Loucy (cell line): Measurements from ENCODE around the gene SLC26A8.
"Not testable (repeated sequence)": the region's sequence is repeated elsewhere in the genome, so short reads cannot be mapped to it uniquely, and the experiment has no call there.

Experiments used
- H2AFZ ChIP-seq: fragments of 200-600 bp; sonication (generic); 2 replicates; pipeline ENCODE4 v1.6.0; 2016; ENCODE audit warnings: antibody characterized with exemption, mild to moderate bottlenecking, low read length, moderate library complexity
- H3F3A ChIP-seq: fragments of 200-600 bp; 2 replicates; pipeline ENCODE4 v1.6.0; 2016; ENCODE audit warnings: antibody characterized with exemption, low read depth, mild to moderate bottlenecking
- H3K27me3 ChIP-seq: fragments of 200-600 bp; sonication (generic); 2 replicates; pipeline ENCODE4 v1.6.1; 2014; ENCODE audit warnings: low read length, mild to moderate bottlenecking; ENCODE audit not compliant: insufficient read depth, poor library complexity, severe bottlenecking
- H3K36me3 ChIP-seq: fragments of 200-600 bp; sonication (generic); 2 replicates; pipeline ENCODE4 v1.6.1; 2016; ENCODE audit warnings: low read length; ENCODE audit not compliant: insufficient read depth
- H3K4me1 ChIP-seq: fragments of 200-600 bp; sonication (generic); 2 replicates; pipeline ENCODE4 v1.5.1; 2014; ENCODE audit warnings: low read length, mild to moderate bottlenecking; ENCODE audit not compliant: insufficient read depth, poor library complexity, severe bottlenecking
- H3K4me2 ChIP-seq: fragments of 200-600 bp; sonication (generic); 2 replicates; pipeline ENCODE4 v1.6.0; 2014; ENCODE audit warnings: antibody characterized with exemption, low read length, low read depth, mild to moderate bottlenecking; ENCODE audit not compliant: poor library complexity, severe bottlenecking
- H3K4me3 ChIP-seq: fragments of 200-600 bp; sonication (generic); 2 replicates; pipeline ENCODE4 v1.5.1; 2014; ENCODE audit warnings: low read length, mild to moderate bottlenecking, mixed read lengths; ENCODE audit not compliant: poor library complexity, severe bottlenecking
- H3K79me2 ChIP-seq: fragments of 200-600 bp; sonication (generic); 2 replicates; pipeline ENCODE4 v1.6.1; 2014; ENCODE audit warnings: low read length; ENCODE audit not compliant: insufficient read depth
- H3K9ac ChIP-seq: fragments of 200-600 bp; sonication (generic); 2 replicates; pipeline ENCODE4 v1.6.0; 2014; ENCODE audit warnings: mild to moderate bottlenecking, low read depth, low read length, moderate library complexity; ENCODE audit not compliant: poor library complexity, severe bottlenecking
- H3K9me2 ChIP-seq: fragments of 200-600 bp; sonication (generic); replicated peaks from 2 replicates; pipeline ENCODE4 v1.6.1; 2016; ENCODE audit warnings: low read depth, low read length, mixed read lengths
- H3K9me3 ChIP-seq: fragments of 200-600 bp; sonication (generic); 2 replicates; pipeline ENCODE4 v1.6.1; 2014; ENCODE audit warnings: mild to moderate bottlenecking, antibody characterized with exemption, low read length, low read depth; ENCODE audit not compliant: insufficient read depth
- H4K20me1 ChIP-seq: fragments of 200-600 bp; sonication (generic); 2 replicates; pipeline ENCODE4 v1.6.0; 2014; ENCODE audit warnings: antibody characterized with exemption, low read length, mild to moderate bottlenecking; ENCODE audit not compliant: insufficient read depth, poor library complexity, severe bottlenecking
- EZH2phosphoT487 ChIP-seq: fragments of 200-600 bp; IDR thresholded peaks from 2 replicates; pipeline ENCODE4 v1.6.1; 2018; ENCODE audit warnings: antibody characterized with exemption, mild to moderate bottlenecking, moderate library complexity, borderline replicate concordance
- TF ChIP-seq, protein P1 (sequence below): fragments of 200-600 bp; sonication (generic); conservative IDR thresholded peaks from 2 replicates; pipeline ENCODE4 v1.5.1; 2014; ENCODE audit warnings: mild to moderate bottlenecking, antibody characterized with exemption, low read length

SLC26A8 gene

DNA sequence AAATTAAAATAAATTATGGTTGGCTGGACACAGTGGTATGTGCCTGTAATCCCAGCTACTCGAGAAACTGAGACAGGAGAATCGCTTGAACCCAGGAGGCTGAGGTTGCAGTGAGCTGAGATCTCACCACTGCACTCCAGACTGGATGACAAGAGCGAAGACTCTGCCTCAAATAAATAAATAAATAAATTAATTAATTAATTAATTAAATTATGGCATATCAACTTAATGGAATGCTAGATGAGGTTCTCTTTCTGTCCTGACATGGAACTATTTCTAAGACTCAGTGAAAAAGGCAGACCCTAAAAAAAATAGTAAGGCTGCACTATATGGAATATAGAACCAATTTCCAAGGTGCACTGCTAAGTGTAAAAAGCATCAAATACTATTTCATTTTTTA, 108.4 kb downstream of the SLC26A8 start:
- Histone ChIP-seq H3K36me3 (peaks cover 25% of the 10 kb centered on the region; the same call in 1 of the 2 replicates), H4K20me1 (peaks cover 62% of the 10 kb centered on the region), H3K4me2 (peak overlapping the region; percentile 78), H3K4me1 (peaks cover 22% of the 10 kb centered on the region), H3K27me3 (no peaks in the 10 kb centered on the region), H3K79me2 (peaks cover 90% of the 10 kb centered on the region), H3K9me2 (no peaks in the 10 kb centered on the region), H3K9ac (no peak overlapping the region), H3K9me3 (peaks cover 3% of the 10 kb centered on the region; the same call in 1 of the 2 replicates), H3K4me3 (peak overlapping the region; percentile 90), H3F3A (no peaks in the 10 kb centered on the region), H2AFZ (no peak overlapping the region)
- TF ChIP-seq, protein P1, sequence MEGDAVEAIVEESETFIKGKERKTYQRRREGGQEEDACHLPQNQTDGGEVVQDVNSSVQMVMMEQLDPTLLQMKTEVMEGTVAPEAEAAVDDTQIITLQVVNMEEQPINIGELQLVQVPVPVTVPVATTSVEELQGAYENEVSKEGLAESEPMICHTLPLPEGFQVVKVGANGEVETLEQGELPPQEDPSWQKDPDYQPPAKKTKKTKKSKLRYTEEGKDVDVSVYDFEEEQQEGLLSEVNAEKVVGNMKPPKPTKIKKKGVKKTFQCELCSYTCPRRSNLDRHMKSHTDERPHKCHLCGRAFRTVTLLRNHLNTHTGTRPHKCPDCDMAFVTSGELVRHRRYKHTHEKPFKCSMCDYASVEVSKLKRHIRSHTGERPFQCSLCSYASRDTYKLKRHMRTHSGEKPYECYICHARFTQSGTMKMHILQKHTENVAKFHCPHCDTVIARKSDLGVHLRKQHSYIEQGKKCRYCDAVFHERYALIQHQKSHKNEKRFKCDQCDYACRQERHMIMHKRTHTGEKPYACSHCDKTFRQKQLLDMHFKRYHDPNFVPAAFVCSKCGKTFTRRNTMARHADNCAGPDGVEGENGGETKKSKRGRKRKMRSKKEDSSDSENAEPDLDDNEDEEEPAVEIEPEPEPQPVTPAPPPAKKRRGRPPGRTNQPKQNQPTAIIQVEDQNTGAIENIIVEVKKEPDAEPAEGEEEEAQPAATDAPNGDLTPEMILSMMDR = no peak
- TF ChIP-seq EZH2phosphoT487 = no peak

GRCh38 chr6:35914536-35914935, 109.9 kb downstream of the SLC26A8 start:
- Histone ChIP-seq H3K27me3 (no peaks in the 10 kb centered on the region), H3K36me3 (peaks cover 39% of the 10 kb centered on the region; the same call in 1 of the 2 replicates), H3K9me3 (peaks cover 15% of the 10 kb centered on the region; the same call in 1 of the 2 replicates), H3K9me2 (no peaks in the 10 kb centered on the region), H3K4me2 (peak overlapping the region; percentile 43), H3K4me1 (peaks cover 22% of the 10 kb centered on the region), H3F3A (no peaks in the 10 kb centered on the region), H4K20me1 (peaks cover 54% of the 10 kb centered on the region), H3K9ac (no peak overlapping the region), H3K79me2 (peaks cover 94% of the 10 kb centered on the region), H2AFZ (no peak overlapping the region), H3K4me3 (no peak overlapping the region)
- TF ChIP-seq, protein P1 = no peak
- no peak for TF ChIP-seq EZH2phosphoT487

DNA sequence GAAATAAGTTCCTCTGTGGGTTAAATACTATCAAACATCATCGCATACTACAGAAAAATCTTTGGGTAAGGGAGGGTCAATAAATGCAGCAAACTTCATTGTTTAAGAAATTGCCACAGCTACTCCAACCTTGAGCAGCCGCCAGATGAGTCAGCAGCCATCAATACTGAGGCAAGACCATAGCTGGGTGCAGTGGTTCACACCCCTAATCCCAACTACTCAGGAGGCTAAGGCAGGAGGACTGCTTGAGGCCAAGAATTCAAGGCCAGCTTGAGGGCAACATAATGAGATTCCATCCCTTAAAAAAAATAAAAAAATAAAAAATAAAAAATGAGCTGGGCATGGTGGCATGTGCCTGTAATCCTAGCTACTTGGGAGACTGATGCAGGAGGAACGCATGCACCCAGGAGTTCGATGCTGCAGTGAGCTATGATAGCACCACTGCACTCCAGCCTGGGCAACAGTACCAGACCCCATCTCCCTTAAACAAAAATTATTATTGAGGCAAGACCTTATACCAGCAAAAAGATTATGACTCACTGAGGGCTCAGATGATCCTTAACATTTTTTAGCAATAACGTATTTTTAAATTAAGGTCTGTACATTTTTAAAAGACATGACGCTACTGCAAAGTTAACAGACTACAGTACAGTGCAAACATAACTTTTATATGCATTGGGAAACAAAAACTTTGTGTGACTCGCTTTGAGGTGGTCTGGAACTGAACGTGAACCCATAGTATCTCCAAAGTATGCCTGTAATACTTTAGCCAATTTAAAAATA, 112.4 kb downstream of the SLC26A8 start:
- Histone ChIP-seq H3F3A (no peaks in the 10 kb centered on the region), H2AFZ (no peak overlapping the region), H3K4me2 (peak overlapping the region; percentile 2), H3K9me2 (no peaks in the 10 kb centered on the region), H3K9ac (no peak overlapping the region), H3K4me3 (no peak overlapping the region), H3K27me3 (no peaks in the 10 kb centered on the region), H3K9me3 (peaks cover 28% of the 10 kb centered on the region; the same call in 1 of the 2 replicates), H3K36me3 (peaks cover 58% of the 10 kb centered on the region; the same call in 1 of the 2 replicates), H3K79me2 (peaks cover 90% of the 10 kb centered on the region), H4K20me1 (peaks cover 29% of the 10 kb centered on the region), H3K4me1 (peaks cover 3% of the 10 kb centered on the region)
- TF ChIP-seq, protein P1 = no peak
- TF ChIP-seq EZH2phosphoT487 = no peak

- not testable (repeated sequence) for H3K4me2 ChIP-seq, H3K4me3 ChIP-seq, H2AFZ ChIP-seq, H3K9ac ChIP-seq, H3K4me1 ChIP-seq, H3F3A ChIP-seq, H3K27me3 ChIP-seq, H3K9me2 ChIP-seq
- Histone ChIP-seq H3K36me3 (peaks cover 56% of the 10 kb centered on the region; the same call in 1 of the 2 replicates), H3K9me3 (peaks cover 28% of the 10 kb centered on the region; the same call in 1 of the 2 replicates), H3K79me2 (peaks cover 89% of the 10 kb centered on the region), H4K20me1 (peaks cover 39% of the 10 kb centered on the region)
Measured at GRCh38 chr6:35909571-35909970, 114.9 kb downstream of the SLC26A8 start.

DNA sequence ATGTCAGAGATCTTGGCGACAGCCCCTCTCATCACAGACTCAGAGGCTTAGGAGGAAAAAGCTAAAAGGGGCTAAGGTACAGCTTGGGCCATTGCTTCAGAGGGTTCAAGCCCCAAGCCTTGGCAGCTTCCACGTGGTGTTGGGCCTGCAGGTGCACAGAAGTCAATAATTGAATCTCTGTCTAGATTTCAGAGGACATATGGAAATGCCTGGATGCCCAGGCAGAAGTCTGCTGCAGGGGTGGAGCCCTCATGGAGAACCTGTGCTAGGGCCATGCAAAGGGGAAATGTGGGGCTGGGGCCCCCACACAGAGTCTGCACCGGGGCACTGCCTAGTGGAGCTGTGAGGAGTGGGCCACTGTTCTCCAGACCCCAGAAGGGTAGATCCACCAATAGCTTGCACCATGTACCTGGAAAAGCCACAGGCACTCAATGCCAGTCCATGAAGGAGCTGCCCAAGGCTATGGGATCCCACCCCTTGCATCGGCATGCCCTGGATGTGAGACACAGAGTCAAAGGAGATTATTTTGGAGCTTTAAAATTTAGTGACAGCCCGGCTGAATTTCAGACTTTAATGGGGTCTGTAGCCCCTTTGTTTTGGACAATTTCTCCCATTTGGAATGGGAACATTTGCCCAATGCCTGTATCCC, 115.6 kb downstream of the SLC26A8 start:
- H3K36me3 ChIP-seq = peaks cover 57% of the 10 kb centered on the region
- not testable (repeated sequence) for H3K4me1 ChIP-seq, H3K4me2 ChIP-seq, H3K9me2 ChIP-seq, H2AFZ ChIP-seq, H3K9ac ChIP-seq, H3K27me3 ChIP-seq, H3F3A ChIP-seq, H3K4me3 ChIP-seq
- H4K20me1 ChIP-seq = peaks cover 37% of the 10 kb centered on the region
- peaks cover 28% of the 10 kb centered on the region; the same call in 1 of the 2 replicates for H3K9me3 ChIP-seq
- H3K79me2 ChIP-seq = peaks cover 88% of the 10 kb centered on the region
